Measurements from ENCODE around the gene TGM2.

GRCh38 chr20:38202153-38202981 lies 37.3 kb upstream of the TGM2 start:
- TF ChIP-seq, protein P1, sequence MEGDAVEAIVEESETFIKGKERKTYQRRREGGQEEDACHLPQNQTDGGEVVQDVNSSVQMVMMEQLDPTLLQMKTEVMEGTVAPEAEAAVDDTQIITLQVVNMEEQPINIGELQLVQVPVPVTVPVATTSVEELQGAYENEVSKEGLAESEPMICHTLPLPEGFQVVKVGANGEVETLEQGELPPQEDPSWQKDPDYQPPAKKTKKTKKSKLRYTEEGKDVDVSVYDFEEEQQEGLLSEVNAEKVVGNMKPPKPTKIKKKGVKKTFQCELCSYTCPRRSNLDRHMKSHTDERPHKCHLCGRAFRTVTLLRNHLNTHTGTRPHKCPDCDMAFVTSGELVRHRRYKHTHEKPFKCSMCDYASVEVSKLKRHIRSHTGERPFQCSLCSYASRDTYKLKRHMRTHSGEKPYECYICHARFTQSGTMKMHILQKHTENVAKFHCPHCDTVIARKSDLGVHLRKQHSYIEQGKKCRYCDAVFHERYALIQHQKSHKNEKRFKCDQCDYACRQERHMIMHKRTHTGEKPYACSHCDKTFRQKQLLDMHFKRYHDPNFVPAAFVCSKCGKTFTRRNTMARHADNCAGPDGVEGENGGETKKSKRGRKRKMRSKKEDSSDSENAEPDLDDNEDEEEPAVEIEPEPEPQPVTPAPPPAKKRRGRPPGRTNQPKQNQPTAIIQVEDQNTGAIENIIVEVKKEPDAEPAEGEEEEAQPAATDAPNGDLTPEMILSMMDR (IDR thresholded peaks at IDR 0.05): no peak
- TF ChIP-seq POLR2A (IDR thresholded peaks at IDR 0.05): no peak
